C4-2B (cell line): ENCODE measurements around the gene HIP1.
"Not testable (repeated sequence)": the region's sequence is repeated elsewhere in the genome, so short reads cannot be mapped to it uniquely, and the experiment has no call there.

ENCODE experiments used
- H3K27ac ChIP-seq: fragments of 450-650 bp; 2 replicates; pipeline ENCODE4 v1.5.1; 2017
- ZFX ChIP-seq: fragments of 450-650 bp; IDR thresholded peaks from 2 replicates; pipeline ENCODE4 v1.6.1; 2017
- TF ChIP-seq, protein P1 (sequence below): fragments of 450-650 bp; conservative IDR thresholded peaks from 2 replicates; pipeline ENCODE4 v1.5.1; 2017; ENCODE audit warnings: mild to moderate bottlenecking

HIP1 gene

DNA sequence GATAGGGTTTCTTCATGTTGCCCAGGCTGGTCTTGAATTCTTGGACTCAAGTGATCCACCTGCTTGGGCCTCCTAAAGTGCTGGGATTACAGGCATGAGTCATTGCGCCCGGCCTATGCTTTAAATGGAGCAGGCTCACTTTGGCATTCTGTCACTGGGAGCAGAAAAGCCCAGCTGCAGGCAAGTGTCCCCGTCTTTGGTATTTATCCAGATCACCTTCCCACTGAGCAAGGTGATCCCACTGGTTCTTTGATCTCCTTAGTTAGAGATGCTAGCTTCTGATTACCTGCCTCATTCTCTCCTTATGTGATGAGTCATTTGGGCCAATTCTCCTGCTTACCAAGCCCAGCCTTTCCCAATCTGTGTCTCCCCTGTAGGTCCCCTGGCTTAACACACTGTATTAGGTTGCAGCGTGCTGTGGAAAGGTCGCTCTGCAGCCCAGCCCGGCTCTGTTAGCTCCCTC lies 207.4 kb downstream of the HIP1 start:
- no peak overlapping the region for H3K27ac ChIP-seq
- TF ChIP-seq, protein P1, sequence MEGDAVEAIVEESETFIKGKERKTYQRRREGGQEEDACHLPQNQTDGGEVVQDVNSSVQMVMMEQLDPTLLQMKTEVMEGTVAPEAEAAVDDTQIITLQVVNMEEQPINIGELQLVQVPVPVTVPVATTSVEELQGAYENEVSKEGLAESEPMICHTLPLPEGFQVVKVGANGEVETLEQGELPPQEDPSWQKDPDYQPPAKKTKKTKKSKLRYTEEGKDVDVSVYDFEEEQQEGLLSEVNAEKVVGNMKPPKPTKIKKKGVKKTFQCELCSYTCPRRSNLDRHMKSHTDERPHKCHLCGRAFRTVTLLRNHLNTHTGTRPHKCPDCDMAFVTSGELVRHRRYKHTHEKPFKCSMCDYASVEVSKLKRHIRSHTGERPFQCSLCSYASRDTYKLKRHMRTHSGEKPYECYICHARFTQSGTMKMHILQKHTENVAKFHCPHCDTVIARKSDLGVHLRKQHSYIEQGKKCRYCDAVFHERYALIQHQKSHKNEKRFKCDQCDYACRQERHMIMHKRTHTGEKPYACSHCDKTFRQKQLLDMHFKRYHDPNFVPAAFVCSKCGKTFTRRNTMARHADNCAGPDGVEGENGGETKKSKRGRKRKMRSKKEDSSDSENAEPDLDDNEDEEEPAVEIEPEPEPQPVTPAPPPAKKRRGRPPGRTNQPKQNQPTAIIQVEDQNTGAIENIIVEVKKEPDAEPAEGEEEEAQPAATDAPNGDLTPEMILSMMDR, result no peak

DNA sequence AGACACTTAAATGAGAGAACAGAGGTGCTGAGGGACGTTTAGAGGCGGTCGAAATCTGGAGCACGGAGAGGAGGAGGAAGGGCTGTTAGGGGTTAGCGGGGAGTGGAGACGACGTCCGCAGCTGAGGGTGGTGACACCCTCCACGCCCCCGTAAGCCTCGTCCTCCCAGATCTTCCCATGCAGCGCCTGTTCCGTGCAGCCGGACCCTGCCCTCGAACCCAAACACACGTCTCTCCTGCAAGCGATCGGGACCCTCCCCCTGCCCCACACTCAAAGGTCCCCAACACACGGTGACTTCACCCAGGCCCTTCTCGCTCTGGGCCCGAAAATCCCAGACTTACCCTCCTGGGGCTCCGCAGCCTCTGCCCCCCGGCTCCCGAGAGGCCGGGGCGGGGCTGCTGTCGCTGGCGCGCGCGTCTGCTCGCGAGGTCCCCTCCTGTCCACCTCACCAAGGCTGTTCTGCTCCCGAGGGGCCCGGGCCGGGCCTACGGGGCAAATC lies 211.5 kb downstream of the HIP1 start:
- H3K27ac ChIP-seq, result peak overlapping the region; percentile 89

DNA sequence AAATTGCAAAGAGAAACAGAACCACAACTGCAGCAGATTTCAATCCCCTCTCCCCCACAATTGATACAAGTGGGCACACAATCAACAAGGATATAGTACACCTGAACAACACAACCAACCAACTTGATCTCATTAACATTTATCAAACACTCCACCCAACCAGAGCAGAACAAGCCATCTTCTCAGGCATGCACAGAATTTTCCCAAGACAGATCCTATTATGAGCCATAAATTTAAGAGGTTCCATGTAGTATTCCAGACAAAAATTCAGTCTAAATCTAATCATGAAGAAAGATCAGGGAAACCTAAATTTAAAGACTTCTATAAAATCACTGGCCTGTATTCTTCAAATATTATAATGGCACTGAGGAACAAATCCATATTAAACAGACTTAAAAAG lies 217.0 kb downstream of the HIP1 start:
- H3K27ac ChIP-seq, result not testable (repeated sequence)

DNA sequence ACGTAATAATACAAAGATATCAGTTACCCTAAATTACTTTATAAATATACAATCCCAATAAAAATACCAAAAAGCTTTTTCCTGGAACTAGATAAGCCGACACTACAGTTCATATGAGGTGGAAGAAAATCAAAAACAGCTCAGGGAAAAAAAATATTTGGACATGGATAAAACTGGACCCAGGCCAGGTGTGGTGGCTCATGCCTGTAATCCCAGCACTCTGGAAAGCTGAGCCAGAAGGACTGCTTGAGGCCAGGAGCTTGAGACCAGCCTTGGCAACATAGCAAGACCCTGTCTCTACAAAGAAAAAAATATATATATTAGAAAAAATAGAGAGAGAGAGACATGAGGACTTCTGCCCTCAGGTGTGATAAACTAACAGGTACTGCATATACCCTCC lies 219.9 kb downstream of the HIP1 start:
- not testable (repeated sequence) for H3K27ac ChIP-seq

DNA sequence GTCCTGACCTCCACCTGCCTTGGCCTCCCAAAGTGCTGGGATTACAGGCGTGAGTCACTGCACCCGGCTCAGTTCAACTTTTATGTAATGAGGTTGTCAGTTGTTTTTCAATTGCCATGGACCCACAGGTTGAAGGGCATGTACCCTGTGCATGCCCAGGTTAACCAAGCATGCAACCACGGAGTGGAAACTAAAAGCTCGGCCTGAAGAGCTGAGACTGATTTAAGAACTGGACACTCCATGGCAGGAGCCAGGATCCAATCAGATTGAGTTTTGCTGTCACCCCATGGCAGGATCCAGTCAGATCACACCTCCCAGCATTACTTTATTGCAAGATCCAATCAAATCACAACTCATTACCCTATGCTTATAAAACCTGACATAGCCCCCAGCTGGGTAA lies 229.7 kb downstream of the HIP1 start:
- not testable (repeated sequence) for H3K27ac ChIP-seq

DNA sequence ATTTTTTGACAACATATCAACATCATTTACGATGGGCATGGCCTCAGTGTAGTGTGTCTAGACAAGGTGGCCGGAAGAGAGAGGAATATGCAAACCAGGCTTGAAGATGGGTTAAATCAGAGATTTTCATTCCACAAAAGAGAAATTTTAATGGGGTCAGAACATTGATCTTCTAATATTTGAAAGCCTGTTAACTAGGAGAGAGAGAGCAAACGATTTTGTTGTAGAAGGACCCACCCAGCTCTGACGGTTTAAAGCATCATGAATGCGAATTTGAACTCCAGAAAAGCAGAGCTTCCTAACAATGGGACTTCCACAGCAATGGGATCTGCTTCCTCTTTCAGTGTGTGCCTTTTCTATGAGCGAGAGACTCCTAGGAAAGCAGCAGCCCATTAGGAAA lies 246.7 kb downstream of the HIP1 start, which contains the start of gene SPDYE5:
TSS of gene SPDYE5 (plus strand) at position 301 of the 400 bp plus-strand sequence. CDS start 1,728 bp downstream, outside the sequence.
- H3K27ac ChIP-seq, result not testable (repeated sequence)

DNA sequence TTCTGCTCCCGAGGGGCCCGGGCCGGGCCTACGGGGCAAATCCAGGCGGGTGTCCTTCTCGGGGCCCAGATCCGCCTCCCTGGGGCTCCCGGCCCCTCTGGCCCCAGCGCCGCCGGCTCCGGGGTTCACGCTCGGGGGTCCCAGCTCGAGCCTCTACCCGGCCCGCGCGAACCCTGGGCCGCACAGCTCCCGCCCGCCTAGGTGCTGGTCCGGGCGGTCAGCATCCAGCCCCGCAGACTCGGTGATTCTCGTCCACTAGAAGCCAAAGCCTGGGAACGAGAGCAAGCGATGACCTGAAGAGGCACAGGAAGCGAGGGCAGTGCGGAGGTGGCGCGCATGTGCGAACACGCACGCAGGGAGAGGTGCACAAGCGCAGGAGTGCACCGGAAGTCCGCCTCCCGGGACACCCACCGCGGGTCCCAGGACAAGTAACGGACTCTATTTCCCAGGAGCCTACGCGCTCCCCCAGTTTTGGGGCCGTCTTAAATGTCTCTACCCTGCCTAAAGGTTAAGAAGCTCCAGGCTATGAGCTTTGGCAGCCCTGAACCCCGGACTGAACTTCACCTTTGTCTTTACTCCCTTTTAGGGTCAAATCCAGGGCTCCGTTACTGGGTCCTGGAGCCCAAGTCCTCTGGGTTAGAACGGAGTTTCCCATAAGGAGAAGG lies 252.6 kb downstream of the HIP1 start, which contains the start of gene POM121C:
TSS of gene POM121C (minus strand) at position 321 of the 665 bp plus-strand sequence. CDS start 44,803 bp downstream, outside the sequence.
- TF ChIP-seq ZFX, result peak; percentile 72
- H3K27ac ChIP-seq, result peak within 1 kb of the TSS; percentile 84

DNA sequence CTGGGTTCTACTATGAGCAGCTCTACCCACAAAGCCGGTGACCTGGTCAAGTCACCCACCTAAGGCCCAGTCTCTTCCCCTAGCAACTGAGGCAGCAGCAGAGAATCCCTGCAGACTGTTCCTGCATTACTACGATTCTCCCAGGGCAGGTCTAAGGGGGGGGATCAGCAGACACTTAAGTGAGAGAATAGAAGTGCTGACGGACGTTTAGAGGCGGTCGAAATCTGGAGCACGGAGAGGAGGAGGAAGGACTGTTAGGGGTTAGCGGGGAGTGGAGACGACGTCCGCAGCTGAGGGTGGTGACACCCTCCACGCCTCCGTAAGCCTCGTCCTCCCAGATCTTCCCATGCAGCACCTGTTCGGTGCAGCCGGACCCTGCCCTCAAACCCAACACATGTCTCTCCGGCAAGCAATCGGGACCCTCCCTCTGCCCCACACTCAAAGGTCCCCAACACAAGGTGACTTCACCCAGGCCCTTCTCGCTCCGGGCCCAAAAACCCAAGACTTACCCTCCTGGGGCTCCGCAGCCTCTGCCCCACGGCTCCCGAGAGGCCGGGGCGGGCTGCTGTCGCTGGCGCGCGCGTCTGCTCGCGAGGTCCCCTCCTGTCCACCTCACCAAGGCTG lies 253.3 kb downstream of the HIP1 start:
- peak overlapping the region; percentile 84 for H3K27ac ChIP-seq
